Dermis blood vessel endothelial cell (primary cell): ENCODE results near the gene TREX2. TPM values are rescaled to one million over a fixed set of nuclear protein-coding genes. Genes with fewer than 3 reads are reported as not detected.

Source experiments
- DNase-seq: peaks from one replicate; pipeline ENCODE4 v3.0.0; 2010
- total RNA-seq: library from RNA; depleted of rRNA; stranded (reverse); fragments of >200 nt; gene quantifications from 2 replicates; pipeline ENCODE4 v1.2.3, GENCODE V29; 2014

TREX2 gene
- 0.19 and 4.1 TPM in 2 replicates for total RNA-seq

DNA sequence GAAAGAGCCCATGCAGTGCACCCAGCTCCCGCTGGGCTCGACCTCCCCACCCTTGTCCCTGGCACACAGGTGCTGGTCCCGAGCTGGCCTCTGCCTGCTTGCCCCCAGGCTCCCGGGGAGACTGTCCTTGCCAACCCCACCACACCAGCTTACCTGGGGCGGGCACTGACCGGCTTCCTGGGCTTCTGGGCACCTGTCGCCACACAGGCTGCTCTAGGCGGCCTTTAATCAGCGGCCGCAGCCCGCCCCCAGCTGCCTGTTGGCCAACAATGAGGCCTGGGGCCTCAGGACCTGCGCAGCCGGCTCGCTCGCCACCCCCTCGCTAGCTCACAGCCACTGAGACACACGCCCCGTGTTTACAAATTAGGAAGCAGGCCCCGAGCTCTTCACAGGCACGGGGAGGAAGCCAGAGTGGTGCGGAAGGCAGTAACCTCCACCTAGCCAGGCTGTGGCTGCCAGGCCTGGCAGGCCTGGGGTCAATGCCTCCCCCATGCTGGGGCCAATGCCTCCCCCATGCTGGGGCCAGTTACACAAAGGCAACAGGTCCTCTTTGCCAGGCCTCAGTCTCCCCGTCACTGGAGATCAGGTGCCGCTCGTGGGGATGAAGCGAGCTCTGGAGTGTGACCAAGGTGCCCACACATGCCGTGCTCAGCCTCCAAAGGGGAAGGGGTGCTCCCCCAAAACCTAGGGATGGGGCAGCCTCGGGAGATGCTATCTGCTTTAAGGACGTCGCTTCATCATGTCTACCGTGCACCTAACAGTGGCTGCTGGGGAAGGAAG lies at the start of gene TREX2:
Gene TREX2, minus strand, starts transcription at position 201 of the 780 bp plus-strand sequence. CDS start 626 bp downstream, outside the sequence.
- DNase-seq, result no peak

DNA sequence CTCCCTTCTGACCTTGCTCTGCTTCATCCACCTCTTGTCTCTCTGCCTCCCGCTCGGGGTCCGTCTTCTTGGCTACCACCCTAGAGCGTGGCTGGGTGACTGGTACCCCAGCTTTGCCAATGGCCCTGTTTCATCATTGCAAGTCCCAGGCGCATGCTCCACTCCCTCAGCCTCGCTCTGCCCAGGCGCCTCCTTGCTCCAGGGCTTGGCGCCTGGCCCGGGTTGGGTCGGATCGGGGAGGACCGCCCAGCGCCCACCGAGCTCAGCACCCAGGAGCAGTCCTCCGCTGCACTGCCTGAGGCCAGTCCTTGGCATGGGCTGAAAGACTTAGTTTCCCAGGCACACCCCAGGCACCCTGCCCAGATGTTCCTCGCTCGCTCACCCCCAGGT lies 49.5 kb upstream of the TREX2 start:
- DNase-seq, result peak; percentile 31

- peak; percentile 71 for DNase-seq
These were observed 48.9 kb upstream of the TREX2 start, which contains the start of gene BGN for GRCh38 chrX:153494541-153495361. TSS of gene BGN (plus strand) at chrX:153494980. CDS start at chrX:153504632, 9,652 bp downstream.

DNA sequence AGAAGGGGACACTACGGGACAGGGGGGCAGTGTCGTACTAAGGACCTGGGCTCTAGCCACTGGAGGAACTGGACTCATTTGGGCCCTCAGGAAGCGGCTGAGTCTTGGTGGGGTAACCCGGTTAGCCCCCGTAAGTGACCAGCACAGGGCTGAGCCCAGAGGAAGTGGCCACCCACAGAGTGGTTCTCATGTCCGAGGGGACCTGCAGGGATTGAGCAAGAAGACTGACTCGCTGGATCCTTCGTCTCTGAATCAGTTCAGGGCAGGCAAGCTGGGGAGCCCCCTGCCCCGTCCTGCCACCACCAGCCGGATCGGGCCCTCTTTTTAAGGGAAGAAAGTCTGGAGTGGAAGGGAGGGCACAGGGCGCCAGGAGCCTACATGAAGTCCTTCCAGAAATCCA lies 48.2 kb upstream of the TREX2 start:
- DNase-seq, result no peak

DNA sequence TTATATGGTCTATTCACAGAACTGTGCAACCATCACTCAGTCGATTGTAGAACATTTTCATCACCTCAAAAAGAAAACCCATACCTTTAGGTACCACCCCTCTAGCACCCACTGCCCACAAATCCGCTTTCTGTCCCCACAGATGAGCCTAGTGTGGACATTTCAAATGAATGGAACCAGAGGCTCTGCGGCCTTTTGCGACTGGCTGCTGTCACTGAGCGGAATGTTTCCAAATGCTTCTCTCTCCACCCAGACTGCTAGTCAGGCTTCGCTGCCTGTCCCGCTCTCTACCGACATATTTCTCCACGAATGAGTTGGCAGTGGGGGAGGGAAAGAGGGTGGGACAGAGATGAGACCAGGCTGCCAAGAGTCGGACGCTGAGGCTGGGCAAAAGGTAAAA lies 47.2 kb upstream of the TREX2 start:
- DNase-seq, result no peak

- DNase-seq, result no peak
These were observed 46.7 kb upstream of the TREX2 start for GRCh38 chrX:153492543-153492942.

- DNase-seq, result peak; percentile 48
These were observed 46.1 kb upstream of the TREX2 start for GRCh38 chrX:153491918-153492317.

DNA sequence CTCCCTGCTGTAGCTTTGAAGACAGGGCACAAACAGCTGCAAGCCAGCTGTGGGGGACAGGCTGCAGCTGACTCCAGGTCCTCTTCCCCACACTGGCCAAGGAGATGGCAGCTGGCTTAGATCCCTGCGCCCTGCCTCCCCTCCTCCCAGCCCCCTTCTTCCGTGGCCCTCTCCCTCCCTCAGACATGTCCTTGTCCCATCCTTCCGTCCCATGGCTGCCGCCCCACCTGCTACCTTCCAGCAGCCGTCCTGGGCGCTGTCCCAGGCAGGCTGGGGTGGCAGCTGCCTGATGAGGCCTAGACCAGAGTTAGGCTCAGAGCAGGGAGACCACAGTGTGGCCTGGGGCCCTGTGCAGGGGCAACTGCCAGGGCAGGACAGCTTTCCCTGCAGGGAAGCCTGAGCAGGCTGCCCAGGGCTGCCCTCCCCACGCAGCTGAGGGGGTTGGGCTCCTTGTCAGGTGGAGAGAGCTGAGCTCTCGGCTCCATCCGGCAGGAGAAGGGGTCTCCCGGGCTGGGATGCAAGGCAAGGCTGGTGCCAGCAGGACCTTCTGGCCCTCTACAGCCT lies 45.6 kb upstream of the TREX2 start:
- peak; percentile 28 for DNase-seq

DNA sequence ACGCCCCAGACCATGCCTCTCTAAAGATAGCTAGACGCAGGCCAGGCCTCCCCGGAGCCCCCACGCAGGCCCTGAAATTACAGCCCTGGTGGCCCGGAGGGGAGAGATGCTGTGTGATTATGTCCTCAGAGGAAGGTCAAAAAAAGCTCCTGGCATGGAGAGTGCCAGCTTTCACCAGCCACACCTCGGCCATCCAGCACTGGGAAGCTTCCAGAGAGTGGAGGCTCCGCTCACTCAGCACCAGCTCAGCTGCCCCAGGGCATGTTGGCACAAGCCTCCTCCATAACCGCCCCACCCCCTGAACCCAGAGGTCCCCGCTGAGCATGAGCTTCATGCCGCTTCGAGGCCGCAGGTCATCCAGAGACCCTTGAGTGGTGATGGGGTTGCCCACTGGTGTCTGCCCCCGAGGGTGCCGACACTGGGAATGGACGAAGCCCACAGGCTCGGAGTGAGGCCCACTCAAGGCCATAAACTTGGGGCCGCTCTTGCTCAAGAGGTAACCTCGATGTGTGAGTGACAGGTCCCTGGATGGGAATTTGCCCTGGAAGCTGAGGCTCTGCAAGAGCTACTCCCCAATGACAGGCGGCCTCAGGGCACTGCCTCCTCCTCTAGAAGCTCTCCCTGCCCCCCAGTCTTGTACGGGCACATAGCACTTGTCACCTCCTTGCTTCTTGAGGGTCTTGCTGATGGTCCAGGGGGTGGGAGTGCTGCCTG lies 44.5 kb upstream of the TREX2 start:
- DNase-seq, result no peak

GRCh38 chrX:153488231-153488914 lies 42.5 kb upstream of the TREX2 start:
- DNase-seq, result peak; percentile 85

- peak; percentile 36 for DNase-seq
These were observed 41.8 kb upstream of the TREX2 start for GRCh38 chrX:153487590-153488071.

GRCh38 chrX:153486171-153486570 lies 40.3 kb upstream of the TREX2 start:
- no peak for DNase-seq

DNA sequence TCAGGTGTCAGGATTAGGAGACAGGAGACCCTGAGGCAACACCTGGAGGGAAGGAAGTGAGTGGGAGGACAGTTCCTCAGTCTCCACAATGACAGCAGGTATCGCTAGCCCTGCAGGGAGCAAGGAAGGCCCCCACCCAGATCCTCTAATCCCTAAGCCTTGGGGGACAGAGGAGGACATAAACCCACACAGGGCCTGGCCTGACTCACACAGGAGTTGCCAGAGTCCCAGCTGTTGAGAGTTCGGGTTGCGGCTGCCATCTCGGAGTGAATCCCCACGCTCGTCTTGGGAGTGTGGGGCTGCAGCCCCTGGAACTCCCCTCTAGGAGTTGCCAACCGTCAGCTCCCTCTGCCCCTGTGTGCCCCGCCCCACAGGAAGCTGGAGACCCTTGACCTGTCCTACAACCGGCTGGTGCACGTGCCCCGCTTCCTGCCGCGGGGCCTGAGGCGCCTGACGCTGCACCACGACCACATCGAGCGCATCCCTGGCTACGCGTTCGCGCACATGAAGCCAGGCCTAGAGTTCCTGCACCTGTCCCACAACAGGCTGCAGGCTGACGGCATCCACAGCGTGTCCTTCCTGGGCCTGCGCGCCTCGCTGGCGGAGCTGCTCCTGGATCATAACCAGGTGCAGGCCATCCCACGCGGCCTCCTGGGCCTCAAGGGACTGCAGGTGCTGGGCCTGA lies 39.7 kb upstream of the TREX2 start:
- DNase-seq, result no peak

DNA sequence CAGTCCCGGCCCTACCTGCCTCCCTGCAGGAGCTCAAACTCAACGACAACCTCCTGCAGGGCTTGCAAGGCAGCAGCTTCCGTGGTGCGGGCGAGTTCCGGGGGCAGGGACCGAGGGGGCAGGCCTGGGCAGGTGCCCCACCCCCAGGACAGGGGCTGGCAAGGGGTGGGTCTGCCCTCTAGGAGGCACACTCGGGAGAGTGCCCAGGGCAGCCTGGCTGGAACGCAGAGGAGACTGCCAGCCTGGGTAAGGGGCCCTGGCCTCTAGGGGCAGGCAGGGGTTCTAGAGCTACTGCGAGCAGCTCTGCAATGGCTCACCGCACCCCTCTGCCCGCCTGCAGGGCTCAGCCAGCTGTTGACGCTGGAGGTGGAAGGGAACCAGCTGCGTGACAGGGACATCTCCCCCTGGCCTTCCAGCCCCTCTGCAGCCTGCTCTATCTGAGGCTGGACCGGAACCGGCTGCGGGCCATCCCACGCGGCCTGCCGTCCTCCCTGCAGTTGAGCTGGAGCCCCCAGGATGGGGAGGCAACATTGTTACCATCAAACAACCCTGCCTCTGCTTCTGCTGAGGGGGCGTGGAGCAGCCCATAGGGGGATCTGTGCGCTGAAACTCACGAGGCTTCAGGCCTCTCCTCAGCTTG lies 36.6 kb upstream of the TREX2 start:
- no peak for DNase-seq

- DNase-seq, result no peak
These were observed 35.2 kb upstream of the TREX2 start for GRCh38 chrX:153481043-153481442.

- no peak for DNase-seq
These were observed 32.9 kb upstream of the TREX2 start for GRCh38 chrX:153478746-153479145.

- no peak for DNase-seq
These were observed 32.0 kb upstream of the TREX2 start for GRCh38 chrX:153477901-153478300.

GRCh38 chrX:153477364-153477857 lies 31.6 kb upstream of the TREX2 start:
- DNase-seq, result no peak

DNA sequence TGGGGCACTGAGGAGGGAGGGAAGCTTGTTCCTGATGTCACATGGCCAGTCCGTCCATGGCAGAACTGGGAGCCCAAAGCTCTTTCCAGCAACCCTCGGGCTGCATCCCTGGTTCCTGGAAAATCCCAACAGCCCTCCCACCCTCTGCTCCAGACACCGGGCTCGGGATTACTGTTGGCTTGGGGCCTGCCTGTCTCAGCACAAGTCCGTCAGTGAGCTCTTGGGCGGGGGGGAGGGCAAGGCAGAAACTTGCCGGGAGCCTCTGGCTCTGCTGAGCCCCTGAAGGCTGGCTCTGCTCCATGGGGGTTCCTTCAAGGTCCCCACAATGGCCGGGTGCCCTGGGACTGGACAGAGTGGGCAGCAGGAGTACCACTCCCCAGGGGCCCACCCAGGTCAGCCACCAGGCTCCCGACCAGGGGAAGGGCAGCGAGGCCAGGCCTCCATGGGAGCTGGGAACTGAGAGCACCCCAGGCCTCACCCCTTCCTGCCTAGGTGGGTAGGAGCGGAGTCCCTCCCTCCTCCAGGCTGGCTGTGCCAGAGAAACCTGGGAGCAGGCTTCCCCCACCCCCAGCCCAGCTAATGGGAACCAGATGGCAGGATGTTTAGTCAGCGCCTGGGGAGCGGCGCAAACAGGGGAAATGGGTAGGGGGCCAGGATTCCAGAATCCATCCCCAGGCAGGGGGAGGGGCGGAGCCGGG lies 31.0 kb upstream of the TREX2 start:
- peak; percentile 82 for DNase-seq

GRCh38 chrX:153475751-153476281 lies 30.0 kb upstream of the TREX2 start:
- DNase-seq, result no peak
